SK-N-MC (cell line): Measurements from ENCODE around the gene KRR1.
A peak's percentile ranks its signal among the peaks of the same experiment; 100 is the strongest.

Experiments used
- DNase-seq: peaks from one replicate; pipeline ENCODE4 v3.0.0-alpha.2; 2011; ENCODE audit warnings: low read depth, low spot score
- H3K27ac ChIP-seq: fragments of 200-600 bp; sonication (generic); 2 replicates; pipeline ENCODE4 v1.5.1; 2016; ENCODE audit warnings: mixed run types
- H3K36me3 ChIP-seq: fragments of 200-600 bp; sonication (generic); 2 replicates; pipeline ENCODE4 v1.6.1; 2017; ENCODE audit warnings: antibody characterized with exemption, low read length, mixed read lengths; ENCODE audit not compliant: insufficient read depth
- H3K4me3 ChIP-seq: fragments of 200-600 bp; sonication (generic); 2 replicates; pipeline ENCODE4 v1.5.1; 2016
- H3K9ac ChIP-seq: fragments of 200-600 bp; sonication (generic); 2 replicates; pipeline ENCODE4 v1.8.0; 2017; ENCODE audit warnings: mixed run types, mixed read lengths; ENCODE audit not compliant: insufficient read length
- H3K9me3 ChIP-seq: fragments of 200-600 bp; sonication (generic); 2 replicates; pipeline ENCODE4 v1.6.1; 2017; ENCODE audit warnings: low read depth, mild to moderate bottlenecking, antibody characterized with exemption, low read length, moderate library complexity, mixed read lengths
- EZH2 ChIP-seq: fragments of 200-600 bp; sonication (generic); IDR thresholded peaks from one replicate; pipeline ENCODE4 v1.6.1; 2017; ENCODE audit warnings: antibody characterized with exemption
- FOXP2 ChIP-seq: optimal IDR thresholded peaks from 2 replicates; pipeline ENCODE3; 2011; ENCODE audit warnings: mild to moderate bottlenecking, moderate library complexity; ENCODE audit not compliant: insufficient read depth; ENCODE audit errors: extremely low read length, control extremely low read depth
- POLR2AphosphoS5 ChIP-seq: IDR thresholded peaks from 2 replicates; pipeline ENCODE4 v1.6.1; 2012; ENCODE audit warnings: mild to moderate bottlenecking, low read depth, low read length, borderline replicate concordance

The KRR1 gene

DNA sequence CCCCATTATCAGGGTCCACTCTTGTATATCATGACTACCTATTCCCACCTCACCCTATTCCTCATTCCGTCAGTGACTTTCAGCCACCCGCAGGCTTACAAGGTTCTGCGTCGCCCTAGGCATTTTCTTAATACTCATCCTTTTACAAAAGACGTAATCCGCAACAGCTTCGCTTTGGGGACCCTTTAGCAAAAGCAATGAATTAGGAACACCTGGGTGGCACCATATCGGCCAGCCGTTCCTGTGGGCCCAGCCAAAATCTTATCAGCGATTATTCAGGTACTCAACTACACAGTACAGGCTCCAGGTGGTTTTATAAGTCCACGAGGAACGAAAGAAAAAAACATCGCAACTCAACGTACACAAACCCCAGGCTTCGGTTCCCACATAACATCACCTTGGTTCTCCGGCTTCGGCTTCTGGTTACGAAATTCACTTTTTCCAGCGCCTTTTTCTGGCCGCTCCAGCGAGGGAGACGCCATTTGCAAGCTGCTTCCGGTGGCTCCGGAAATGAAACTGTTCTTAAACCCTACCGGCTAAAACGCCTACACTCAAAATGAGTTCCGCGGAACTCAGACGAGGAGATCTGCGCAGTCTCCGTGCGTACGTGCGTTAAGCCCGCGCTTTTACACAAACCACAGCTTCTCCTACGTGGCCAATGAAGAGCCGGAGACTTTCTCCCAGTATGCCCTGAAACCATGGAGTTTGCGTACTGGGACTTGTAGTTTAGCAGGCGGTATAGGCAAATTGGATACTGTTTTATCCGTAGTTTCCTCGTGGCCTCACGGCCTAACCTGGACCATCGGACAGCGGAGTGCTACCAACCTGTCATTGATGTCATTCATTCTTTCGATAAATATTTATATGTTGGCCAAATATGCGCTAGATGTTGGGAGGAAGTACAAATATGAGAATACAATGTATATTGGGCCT is at the start of gene KRR1:
Gene KRR1 (minus strand): TSS at position 494 of the 933 bp plus-strand sequence. CDS start 12 bp downstream, at position 482.
- Histone ChIP-seq H3K9me3 (peaks cover 6% of the 10 kb centered on the region; the same call in 1 of the 2 replicates), H3K4me3 (peak within 1 kb of the TSS; percentile 100), H3K27ac (peak within 1 kb of the TSS; percentile 86), H3K9ac (peak within 1 kb of the TSS; percentile 97), H3K36me3 (peaks cover 8% of the 10 kb centered on the region)
- TF ChIP-seq FOXP2 (no peak), EZH2 (no peak), POLR2AphosphoS5 (peak; percentile 87)
- peak; percentile 93 for DNase-seq

- no peak for DNase-seq
- no peak overlapping the region for H3K4me3 ChIP-seq
- H3K27ac ChIP-seq = no peak overlapping the region
Observed at GRCh38 chr12:75560167-75560566, 48.8 kb upstream of the KRR1 start.

GRCh38 chr12:75558287-75558686 is 46.9 kb upstream of the KRR1 start:
- no peak overlapping the region for H3K27ac ChIP-seq
- no peaks in the 10 kb centered on the region for H3K9me3 ChIP-seq
- H3K9ac ChIP-seq = no peak overlapping the region
- no peak overlapping the region for H3K4me3 ChIP-seq
- no peak for TF ChIP-seq FOXP2
- TF ChIP-seq POLR2AphosphoS5 = no peak
- TF ChIP-seq EZH2 = no peak
- no peak for DNase-seq
- H3K36me3 ChIP-seq = no peaks in the 10 kb centered on the region

More at GRCh38 chr12:75560167-75560566, 48.8 kb upstream of the KRR1 start:
- TF ChIP-seq FOXP2 (no peak), EZH2 (no peak), POLR2AphosphoS5 (no peak)
- Histone ChIP-seq H3K9ac (no peak overlapping the region), H3K36me3 (no peaks in the 10 kb centered on the region), H3K9me3 (no peaks in the 10 kb centered on the region)

DNA sequence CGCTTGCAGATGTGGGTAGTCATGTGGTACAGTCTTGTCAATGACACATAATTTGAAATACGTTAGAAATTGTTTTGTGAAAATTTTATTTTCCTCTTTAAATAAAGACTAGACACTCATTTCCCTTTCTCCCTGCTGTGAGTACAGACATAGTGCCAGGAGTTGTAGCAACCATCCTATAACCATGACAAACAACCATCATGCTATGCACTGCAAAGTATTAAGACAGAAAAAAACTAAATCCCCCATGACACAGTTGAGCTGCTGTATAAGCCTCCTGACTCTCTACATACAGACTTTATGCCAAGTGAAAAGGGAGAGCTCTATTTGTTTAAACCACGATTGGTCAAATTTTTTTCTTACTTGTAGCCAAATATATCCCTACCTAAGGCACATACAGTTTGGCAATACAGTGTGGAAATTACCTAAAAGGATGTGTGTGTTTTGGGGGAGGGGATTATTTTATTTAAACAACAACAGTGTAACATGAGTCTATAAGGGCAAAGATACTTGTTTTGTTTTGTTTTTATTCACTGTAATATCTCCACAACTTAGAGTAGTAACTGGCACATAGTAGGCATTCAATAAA is 45.0 kb upstream of the KRR1 start:
- Histone ChIP-seq H3K4me3 (peak overlapping the region; percentile 39), H3K36me3 (no peaks in the 10 kb centered on the region), H3K9me3 (no peaks in the 10 kb centered on the region), H3K9ac (no peak overlapping the region), H3K27ac (peak overlapping the region; percentile 27; the same call in 1 of the 2 replicates)
- peak; percentile 50 for DNase-seq
- TF ChIP-seq EZH2 (no peak), FOXP2 (peak; percentile 68), POLR2AphosphoS5 (no peak)

DNA sequence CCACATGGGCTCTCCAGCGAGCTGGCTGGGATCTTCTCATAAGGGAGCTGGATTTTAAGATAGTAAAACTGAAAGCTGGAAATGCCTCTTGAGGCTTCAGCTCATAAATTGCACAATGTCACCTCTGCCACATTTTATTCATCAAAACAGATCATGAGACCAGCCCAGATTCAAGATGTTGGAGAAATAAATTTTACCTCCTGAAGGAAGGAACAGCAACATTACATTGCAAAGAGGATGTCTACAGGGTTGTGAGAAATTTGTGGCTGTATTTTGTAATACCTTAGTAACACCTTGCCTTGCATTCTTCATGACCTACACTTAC is 43.1 kb upstream of the KRR1 start:
- Histone ChIP-seq H3K9ac (no peak overlapping the region), H3K9me3 (no peaks in the 10 kb centered on the region), H3K4me3 (no peak overlapping the region), H3K36me3 (no peaks in the 10 kb centered on the region), H3K27ac (no peak overlapping the region)
- TF ChIP-seq EZH2 = no peak
- TF ChIP-seq POLR2AphosphoS5 = no peak
- no peak for TF ChIP-seq FOXP2
- DNase-seq = no peak

DNA sequence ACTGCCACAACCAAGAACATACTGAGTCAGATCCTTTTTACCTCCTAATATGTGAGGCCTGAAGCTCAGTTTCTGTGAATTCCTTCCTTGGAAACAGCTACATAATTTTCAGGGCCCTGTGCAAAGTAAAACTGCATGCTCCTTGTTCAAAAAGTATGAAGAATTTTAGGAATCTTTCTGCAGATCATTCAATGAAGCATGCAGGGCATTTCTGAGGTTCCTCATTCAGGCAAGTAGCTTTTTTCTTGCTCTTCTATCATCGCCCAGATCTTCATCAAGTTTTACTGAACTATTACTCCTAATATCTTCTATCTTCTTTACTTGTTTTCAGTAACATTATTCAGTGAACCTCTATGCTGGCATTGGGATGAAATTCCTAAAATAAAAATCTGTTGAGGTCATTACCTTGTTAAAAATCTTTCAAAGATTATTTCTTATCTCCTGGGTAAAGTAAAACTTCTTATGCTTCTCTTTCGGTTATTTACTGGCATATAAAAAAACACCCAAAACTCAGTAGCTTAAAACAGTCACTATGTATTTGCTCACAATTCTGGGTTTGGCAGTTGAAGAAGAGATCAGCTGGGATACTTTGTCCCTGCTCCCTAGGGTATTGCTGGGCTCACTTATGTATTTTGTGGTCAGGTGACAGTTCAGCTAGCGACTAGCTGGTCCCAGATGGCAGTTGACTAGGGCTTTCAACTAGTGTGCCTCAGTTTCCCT is 42.6 kb upstream of the KRR1 start:
- H3K9me3 ChIP-seq = no peaks in the 10 kb centered on the region
- no peak overlapping the region for H3K9ac ChIP-seq
- no peak for DNase-seq
- H3K4me3 ChIP-seq = no peak overlapping the region
- H3K36me3 ChIP-seq = no peaks in the 10 kb centered on the region
- no peak overlapping the region for H3K27ac ChIP-seq
- TF ChIP-seq EZH2 (no peak), FOXP2 (no peak), POLR2AphosphoS5 (no peak)

GRCh38 chr12:75553398-75553797 is 42.0 kb upstream of the KRR1 start:
- Histone ChIP-seq H3K9me3 (no peaks in the 10 kb centered on the region), H3K36me3 (no peaks in the 10 kb centered on the region), H3K9ac (no peak overlapping the region), H3K27ac (no peak overlapping the region), H3K4me3 (no peak overlapping the region)
- TF ChIP-seq EZH2 (no peak), FOXP2 (no peak), POLR2AphosphoS5 (no peak)
- no peak for DNase-seq

- no peak for DNase-seq
- H3K9me3 ChIP-seq = no peaks in the 10 kb centered on the region
- H3K4me3 ChIP-seq = no peak overlapping the region
- no peak overlapping the region for H3K27ac ChIP-seq
- no peak overlapping the region for H3K9ac ChIP-seq
- TF ChIP-seq EZH2 = no peak
- no peaks in the 10 kb centered on the region for H3K36me3 ChIP-seq
Observed at GRCh38 chr12:75551477-75551876, 40.1 kb upstream of the KRR1 start.

GRCh38 chr12:75550401-75551240 is 39.2 kb upstream of the KRR1 start:
- no peak overlapping the region for H3K9ac ChIP-seq
- H3K9me3 ChIP-seq = no peaks in the 10 kb centered on the region
- TF ChIP-seq EZH2 (no peak), FOXP2 (no peak), POLR2AphosphoS5 (no peak)
- DNase-seq = no peak
- H3K27ac ChIP-seq = no peak overlapping the region
- no peak overlapping the region for H3K4me3 ChIP-seq
- H3K36me3 ChIP-seq = no peaks in the 10 kb centered on the region
